ENCODE results near the gene TFEB.
A peak's percentile ranks its signal among the peaks of the same experiment; 100 is the strongest.

The TFEB gene

DNA sequence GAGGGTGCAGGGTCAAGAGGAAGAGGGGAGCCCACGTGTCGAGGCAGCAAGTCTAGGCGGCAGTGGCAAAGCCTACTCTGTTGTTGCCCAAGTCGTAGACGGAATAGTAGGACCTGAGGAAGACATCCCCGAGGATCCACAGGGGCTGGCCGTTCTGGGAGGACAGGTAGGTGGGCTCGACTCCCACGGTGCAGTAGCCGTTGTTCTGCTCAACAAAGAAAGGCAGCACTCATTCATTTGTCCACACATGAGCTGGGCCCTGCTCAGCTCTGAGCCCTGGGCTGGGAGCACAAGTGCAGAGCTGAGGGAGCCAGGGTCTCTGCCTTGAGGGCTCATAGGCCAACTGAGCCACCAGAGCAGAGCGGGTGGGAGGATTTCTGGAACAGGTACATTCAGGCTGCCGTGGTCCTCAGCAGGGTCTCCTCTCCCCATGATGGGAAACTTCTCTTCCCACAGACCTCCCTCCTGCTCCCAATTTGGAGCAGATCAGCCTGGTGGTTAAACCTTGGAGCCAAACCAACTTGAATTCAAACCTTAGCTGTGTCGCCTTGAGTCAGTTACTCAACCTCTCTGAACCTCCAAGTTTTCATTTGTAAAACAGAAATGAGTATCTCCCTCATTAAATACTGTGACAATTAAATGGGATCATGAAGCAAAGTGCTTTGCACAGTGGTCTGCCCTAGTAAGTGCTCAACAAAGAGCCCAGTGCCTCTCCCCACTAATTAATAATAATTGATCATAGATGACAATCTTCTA lies 1.6 kb upstream of the TFEB start:
- H2AK5ac ChIP-seq (ENCODE audit: low read length): no peak overlapping the region
- no peak overlapping the region for H2BK120ac ChIP-seq (ENCODE audit: low read depth, low read length)
- H3K79me1 ChIP-seq (ENCODE audit: low read length): no peaks in the 10 kb centered on the region
- no peak overlapping the region for H3K4ac ChIP-seq (ENCODE audit: low read depth, low read length)
- no peaks in the 10 kb centered on the region for H3K36me3 ChIP-seq (ENCODE audit: control insufficient read depth, insufficient read depth, low read length)
- no peak overlapping the region for H3K9ac ChIP-seq (ENCODE audit: low read length)
- H3K56ac ChIP-seq (ENCODE audit: low read length): no peak overlapping the region
- no CpG with 5 or more reads among the region's 13 CpGs for WGBS (ENCODE audit: extremely low coverage, insufficient coverage, low lambda C conversion rate)
- H3K23ac ChIP-seq (ENCODE audit: low read length): no peak overlapping the region
- no peak for DNase-seq
- no peaks in the 10 kb centered on the region for H3K27me3 ChIP-seq (ENCODE audit: insufficient read depth, low read length, poor library complexity)
- no peak overlapping the region for H4K5ac ChIP-seq (ENCODE audit: low read length)
- no peak overlapping the region for H3K4me2 ChIP-seq (ENCODE audit: low read length)
- peaks cover 6% of the 10 kb centered on the region for H3K4me1 ChIP-seq (ENCODE audit: control insufficient read depth, low read depth, low read length)
- no peaks in the 10 kb centered on the region for H3K79me2 ChIP-seq (ENCODE audit: control insufficient read depth, insufficient read depth, low read length)
- no peak overlapping the region for H3K4me3 ChIP-seq (ENCODE audit: low read length)
- no peak overlapping the region for H4K8ac ChIP-seq (ENCODE audit: low read depth, low read length)
- H2BK5ac ChIP-seq (ENCODE audit: low read length): no peak overlapping the region
- no peak overlapping the region for H3K27ac ChIP-seq (ENCODE audit: low read depth, low read length)
- H2BK15ac ChIP-seq (replicated peaks; ENCODE audit: low read depth): no peak overlapping the region
- no peak overlapping the region for H3K18ac ChIP-seq (ENCODE audit: low read length)

DNA sequence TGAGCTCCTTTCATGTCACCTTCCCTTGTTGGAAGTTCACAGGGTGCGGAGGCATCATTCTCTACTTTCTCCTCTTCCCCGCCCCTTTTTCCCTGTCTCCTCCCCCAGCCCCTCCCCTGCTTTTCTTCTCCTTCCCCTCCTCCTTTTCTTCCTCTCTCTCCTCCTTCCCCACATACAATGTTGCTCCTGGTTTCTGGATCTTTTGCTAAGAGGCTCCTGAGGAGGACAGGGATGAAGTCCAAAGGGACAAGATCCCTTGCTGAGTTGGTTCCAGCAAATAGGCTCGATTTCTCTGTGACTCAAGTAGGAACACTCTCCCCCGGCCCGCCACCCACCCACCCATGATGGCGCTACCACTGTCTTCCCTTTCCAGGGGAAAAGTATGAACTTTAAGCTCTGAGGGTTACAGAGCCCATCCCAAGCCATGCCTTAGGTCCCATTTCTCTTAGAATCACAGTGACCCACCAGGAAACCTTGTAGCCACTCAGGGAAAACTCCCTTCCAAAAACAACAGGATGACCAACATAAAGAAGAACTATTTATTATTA lies 852 bp upstream of the TFEB start:
- H2AK5ac ChIP-seq (ENCODE audit: low read length): no peak overlapping the region
- H3K27me3 ChIP-seq (ENCODE audit: insufficient read depth, low read length, poor library complexity): no peaks in the 10 kb centered on the region
- no peak overlapping the region for H4K5ac ChIP-seq (ENCODE audit: low read length)
- H3K79me1 ChIP-seq (ENCODE audit: low read length): no peaks in the 10 kb centered on the region
- no peak overlapping the region for H3K23ac ChIP-seq (ENCODE audit: low read length)
- DNase-seq: peak; percentile 21
- no peak overlapping the region for H3K9ac ChIP-seq (ENCODE audit: low read length)
- no peak overlapping the region for H3K18ac ChIP-seq (ENCODE audit: low read length)
- peak overlapping the region; percentile 5 for H3K56ac ChIP-seq (ENCODE audit: low read length)
- no peak overlapping the region for H2BK15ac ChIP-seq (replicated peaks; ENCODE audit: low read depth)
- H3K4me2 ChIP-seq (ENCODE audit: low read length): no peak overlapping the region
- no peaks in the 10 kb centered on the region for H3K79me2 ChIP-seq (ENCODE audit: control insufficient read depth, insufficient read depth, low read length)
- WGBS (ENCODE audit: extremely low coverage, insufficient coverage, low lambda C conversion rate): no CpG with 5 or more reads among the region's 6 CpGs
- no peak overlapping the region for H2BK120ac ChIP-seq (ENCODE audit: low read depth, low read length)
- peaks cover 6% of the 10 kb centered on the region for H3K4me1 ChIP-seq (ENCODE audit: control insufficient read depth, low read depth, low read length)
- H2BK5ac ChIP-seq (ENCODE audit: low read length): no peak overlapping the region
- no peak overlapping the region for H3K4me3 ChIP-seq (ENCODE audit: low read length)
- no peak overlapping the region for H3K27ac ChIP-seq (ENCODE audit: low read depth, low read length)
- H3K36me3 ChIP-seq (ENCODE audit: control insufficient read depth, insufficient read depth, low read length): no peaks in the 10 kb centered on the region
- H3K4ac ChIP-seq (ENCODE audit: low read depth, low read length): no peak overlapping the region
- H4K8ac ChIP-seq (ENCODE audit: low read depth, low read length): no peak overlapping the region

DNA sequence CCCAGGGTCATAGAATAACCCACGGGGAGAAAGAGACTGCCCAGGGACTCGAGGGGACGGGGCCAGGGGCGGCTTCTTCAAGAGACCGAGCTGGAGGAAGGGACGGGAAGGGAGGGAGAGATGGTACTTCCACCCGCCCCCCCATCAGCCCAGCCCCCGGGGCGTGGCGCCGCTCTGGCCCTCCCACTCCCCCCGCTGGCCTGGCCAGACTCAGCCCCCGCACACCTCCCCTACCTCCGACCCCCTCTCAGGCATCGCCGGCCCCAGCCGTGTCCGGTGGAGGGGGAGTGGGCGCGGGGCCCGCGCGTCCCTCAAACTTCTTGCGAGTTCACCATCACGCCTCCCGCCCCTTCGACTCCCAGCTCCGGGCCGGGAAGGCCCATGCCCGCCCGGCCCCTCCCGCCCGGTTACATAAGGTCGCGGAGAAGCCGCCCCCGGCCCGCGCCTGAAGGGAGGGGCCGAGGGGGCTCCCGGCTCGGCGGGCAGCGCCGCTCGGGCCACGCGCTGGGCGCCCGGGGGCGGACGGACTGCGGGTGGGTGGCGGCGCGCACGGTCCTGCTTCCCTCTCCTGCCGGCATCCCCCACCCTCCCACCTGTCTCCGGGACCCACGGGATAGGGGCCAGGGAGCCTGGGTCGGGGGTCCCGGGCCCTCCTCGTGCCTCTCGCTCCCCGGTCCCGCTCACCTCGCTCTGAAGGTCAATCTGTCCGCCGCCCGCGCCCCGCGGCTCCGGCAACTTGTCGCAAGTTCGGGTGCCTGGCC lies 562 bp downstream of the TFEB start:
- H3K36me3 ChIP-seq (ENCODE audit: control insufficient read depth, insufficient read depth, low read length): no peaks in the 10 kb centered on the region
- H3K23ac ChIP-seq (ENCODE audit: low read length): no peak overlapping the region
- DNase-seq: peak; percentile 70
- H2BK5ac ChIP-seq (ENCODE audit: low read length): no peak overlapping the region
- WGBS (ENCODE audit: extremely low coverage, insufficient coverage, low lambda C conversion rate): no CpG with 5 or more reads among the region's 76 CpGs
- no peak overlapping the region for H3K4ac ChIP-seq (ENCODE audit: low read depth, low read length)
- H4K5ac ChIP-seq (ENCODE audit: low read length): no peak overlapping the region
- peak overlapping the region; percentile 44 for H3K9ac ChIP-seq (ENCODE audit: low read length)
- H3K56ac ChIP-seq (ENCODE audit: low read length): peak overlapping the region; percentile 78
- H3K27me3 ChIP-seq (ENCODE audit: insufficient read depth, low read length, poor library complexity): no peaks in the 10 kb centered on the region
- no peak overlapping the region for H3K27ac ChIP-seq (ENCODE audit: low read depth, low read length)
- no peak overlapping the region for H4K8ac ChIP-seq (ENCODE audit: low read depth, low read length)
- H2AK5ac ChIP-seq (ENCODE audit: low read length): no peak overlapping the region
- H3K4me3 ChIP-seq (ENCODE audit: low read length): peak overlapping the region; percentile 35
- no peaks in the 10 kb centered on the region for H3K79me1 ChIP-seq (ENCODE audit: low read length)
- peaks cover 6% of the 10 kb centered on the region for H3K4me1 ChIP-seq (ENCODE audit: control insufficient read depth, low read depth, low read length)
- H3K79me2 ChIP-seq (ENCODE audit: control insufficient read depth, insufficient read depth, low read length): no peaks in the 10 kb centered on the region
- no peak overlapping the region for H2BK15ac ChIP-seq (replicated peaks; ENCODE audit: low read depth)
- peak overlapping the region; percentile 44 for H3K18ac ChIP-seq (ENCODE audit: low read length)
- no peak overlapping the region for H2BK120ac ChIP-seq (ENCODE audit: low read depth, low read length)
- peak overlapping the region; percentile 71 for H3K4me2 ChIP-seq (ENCODE audit: low read length)

DNA sequence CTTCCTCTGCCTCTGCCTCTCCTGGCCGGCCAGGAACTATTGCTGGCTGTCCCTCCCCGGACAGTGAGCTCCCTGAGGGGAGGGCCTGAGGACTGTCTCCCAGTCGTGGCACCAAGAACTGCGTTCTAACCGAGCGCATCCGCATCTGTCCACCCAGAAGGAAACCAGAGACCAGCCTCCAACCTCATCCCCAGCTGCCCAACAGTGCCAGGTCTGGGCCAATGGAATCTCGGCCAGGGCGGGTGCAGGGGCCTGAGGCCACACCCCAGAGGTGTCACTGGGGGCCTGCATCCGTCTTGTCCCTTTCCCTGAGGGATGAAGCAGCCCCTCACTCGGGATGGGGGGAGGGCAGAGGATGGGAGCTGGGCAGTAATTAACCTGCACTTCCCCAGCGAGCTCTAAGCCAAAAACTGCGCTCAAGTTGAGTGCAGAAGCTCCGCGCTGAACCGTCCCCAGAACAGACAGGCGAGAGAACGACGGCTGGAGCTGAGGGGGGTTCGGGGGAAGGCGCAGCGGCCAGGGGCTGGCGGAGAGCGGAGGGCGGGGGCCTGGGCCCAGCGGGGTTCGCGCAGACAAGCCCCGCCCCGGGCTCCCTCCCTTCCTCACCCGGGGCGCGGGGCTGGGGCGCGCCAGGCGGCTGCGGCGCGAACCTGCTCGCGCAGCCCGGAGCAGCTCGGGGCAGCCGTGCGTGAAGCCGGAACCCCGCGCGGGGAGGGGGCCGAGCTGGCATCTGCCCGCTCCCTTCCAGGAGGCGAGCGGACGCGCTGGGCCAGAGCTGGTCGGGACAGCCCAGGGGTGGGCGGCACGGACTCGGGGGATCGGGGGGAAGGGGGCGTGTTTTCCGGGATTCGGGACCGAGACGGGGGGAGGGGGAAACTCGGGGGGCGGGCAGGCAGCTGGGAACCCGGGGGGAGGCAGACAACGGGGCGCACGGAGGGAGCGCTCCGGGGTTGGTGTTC lies 1.4 kb downstream of the TFEB start:
- Histone ChIP-seq H3K4me2 (ENCODE audit: low read length) (peak overlapping the region; percentile 74), H2BK120ac (ENCODE audit: low read depth, low read length) (no peak overlapping the region), H2BK15ac (replicated peaks; ENCODE audit: low read depth) (no peak overlapping the region), H3K27ac (ENCODE audit: low read depth, low read length) (no peak overlapping the region), H3K27me3 (ENCODE audit: insufficient read depth, low read length, poor library complexity) (no peaks in the 10 kb centered on the region), H4K5ac (ENCODE audit: low read length) (no peak overlapping the region), H3K79me1 (ENCODE audit: low read length) (no peaks in the 10 kb centered on the region), H3K56ac (ENCODE audit: low read length) (peak overlapping the region; percentile 78), H2BK5ac (ENCODE audit: low read length) (no peak overlapping the region), H3K4me1 (ENCODE audit: control insufficient read depth, low read depth, low read length) (peaks cover 6% of the 10 kb centered on the region), H3K4me3 (ENCODE audit: low read length) (peak overlapping the region; percentile 38), H2AK5ac (ENCODE audit: low read length) (no peak overlapping the region), H3K18ac (ENCODE audit: low read length) (peak overlapping the region; percentile 44), H4K8ac (ENCODE audit: low read depth, low read length) (no peak overlapping the region), H3K36me3 (ENCODE audit: control insufficient read depth, insufficient read depth, low read length) (no peaks in the 10 kb centered on the region), H3K4ac (ENCODE audit: low read depth, low read length) (no peak overlapping the region), H3K79me2 (ENCODE audit: control insufficient read depth, insufficient read depth, low read length) (no peaks in the 10 kb centered on the region), H3K9ac (ENCODE audit: low read length) (peak overlapping the region; percentile 55), H3K23ac (ENCODE audit: low read length) (no peak overlapping the region)
- peak; percentile 76 for DNase-seq
- no CpG with 5 or more reads among the region's 73 CpGs for WGBS (ENCODE audit: extremely low coverage, insufficient coverage, low lambda C conversion rate)

DNA sequence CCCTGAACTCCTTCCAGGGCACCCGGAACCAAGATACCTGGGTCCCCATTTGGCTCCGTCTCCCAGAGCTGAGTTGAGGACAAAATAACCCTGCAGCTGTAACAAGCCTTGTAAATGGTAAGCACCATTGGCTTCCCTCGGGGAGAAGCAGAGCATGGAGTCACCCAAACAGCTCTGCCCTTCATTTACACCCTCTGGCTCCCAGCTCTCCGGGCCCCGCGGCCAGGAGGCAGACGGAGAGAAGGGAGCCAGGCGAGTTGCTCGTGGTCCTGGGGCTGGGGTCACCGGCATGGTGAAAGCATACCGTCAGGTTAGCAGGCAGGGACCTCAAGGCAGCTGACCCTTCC lies 2.1 kb downstream of the TFEB start:
- no peak overlapping the region for H2BK5ac ChIP-seq (ENCODE audit: low read length)
- no peak overlapping the region for H3K23ac ChIP-seq (ENCODE audit: low read length)
- H3K36me3 ChIP-seq (ENCODE audit: control insufficient read depth, insufficient read depth, low read length): no peaks in the 10 kb centered on the region
- no CpG with 5 or more reads among the region's 11 CpGs for WGBS (ENCODE audit: extremely low coverage, insufficient coverage, low lambda C conversion rate)
- no peak overlapping the region for H4K8ac ChIP-seq (ENCODE audit: low read depth, low read length)
- H3K79me2 ChIP-seq (ENCODE audit: control insufficient read depth, insufficient read depth, low read length): no peaks in the 10 kb centered on the region
- no peaks in the 10 kb centered on the region for H3K27me3 ChIP-seq (ENCODE audit: insufficient read depth, low read length, poor library complexity)
- H3K4ac ChIP-seq (ENCODE audit: low read depth, low read length): no peak overlapping the region
- H2AK5ac ChIP-seq (ENCODE audit: low read length): no peak overlapping the region
- no peak overlapping the region for H3K4me3 ChIP-seq (ENCODE audit: low read length)
- no peak overlapping the region for H3K56ac ChIP-seq (ENCODE audit: low read length)
- no peak overlapping the region for H3K18ac ChIP-seq (ENCODE audit: low read length)
- no peak overlapping the region for H2BK15ac ChIP-seq (replicated peaks; ENCODE audit: low read depth)
- DNase-seq: peak; percentile 23
- H3K79me1 ChIP-seq (ENCODE audit: low read length): no peaks in the 10 kb centered on the region
- H3K4me2 ChIP-seq (ENCODE audit: low read length): peak overlapping the region; percentile 74
- H3K27ac ChIP-seq (ENCODE audit: low read depth, low read length): no peak overlapping the region
- H4K5ac ChIP-seq (ENCODE audit: low read length): no peak overlapping the region
- H3K4me1 ChIP-seq (ENCODE audit: control insufficient read depth, low read depth, low read length): peaks cover 6% of the 10 kb centered on the region
- H3K9ac ChIP-seq (ENCODE audit: low read length): peak overlapping the region; percentile 23
- H2BK120ac ChIP-seq (ENCODE audit: low read depth, low read length): no peak overlapping the region

All from mesendoderm (in vitro differentiated cells).